ENCODE results near the gene CMKLR1. TPM values are rescaled to one million over a fixed set of nuclear protein-coding genes. Genes with fewer than 3 reads are reported as not detected.

CMKLR1 gene
- total and polyA plus RNA-seq, 2 donors (not counting 1 experiment from before 2014, with no cell fraction given) = 0.82 TPM; not detected in 1

DNA sequence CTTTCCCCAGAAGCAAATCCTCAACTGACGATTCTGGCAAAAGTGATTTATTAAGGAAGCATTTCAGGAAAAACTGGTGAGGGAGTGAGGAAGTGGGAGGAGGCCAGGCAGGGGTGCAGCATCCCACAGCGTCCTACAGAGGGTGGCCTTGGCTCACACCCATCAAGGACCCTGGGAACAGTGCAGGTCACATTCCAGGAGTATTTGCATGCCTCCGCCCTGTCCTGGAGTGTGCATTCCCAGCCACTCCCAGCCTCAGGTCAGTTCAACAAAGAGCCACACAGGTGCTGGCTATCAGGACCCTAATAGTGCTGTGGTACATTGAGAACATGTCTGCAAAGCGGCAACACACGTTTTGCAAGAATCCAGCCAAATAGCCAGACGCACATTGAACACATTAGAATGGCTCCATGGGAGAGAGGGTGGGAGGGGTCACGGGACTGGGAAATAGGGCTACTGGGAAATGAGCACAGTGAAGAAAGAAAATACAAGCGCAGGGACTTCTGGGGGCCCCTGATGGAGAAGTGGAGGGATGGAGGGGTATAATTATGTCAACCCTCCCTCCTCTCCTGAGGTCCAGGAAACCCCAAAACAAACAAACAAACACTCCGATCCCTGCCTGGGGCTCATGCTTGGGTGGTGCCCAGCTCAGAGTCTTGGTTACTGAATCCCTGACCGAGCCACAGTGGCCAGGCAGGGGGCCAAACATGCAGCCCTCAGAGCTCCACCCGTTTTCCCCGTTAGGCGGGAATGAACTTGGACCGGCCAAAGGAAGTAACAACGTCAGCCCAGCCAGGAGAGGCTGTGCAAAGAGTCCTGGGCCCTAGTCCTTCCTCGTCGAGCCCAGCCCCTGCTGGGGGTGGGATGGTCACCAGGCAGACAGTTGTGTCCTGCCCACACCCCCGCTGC, 36.5 kb downstream of the CMKLR1 start:
- no peaks in the 10 kb centered on the region for H3K9me3 ChIP-seq (ENCODE audit: control insufficient read depth, insufficient read depth, low read depth, low read length)
- DNase-seq (ENCODE audit: low read depth in 2 of 2) = peak; percentile 21 to 34
- H3K4me3 ChIP-seq (replicated peaks in 1 of 4; ENCODE audit: control extremely low read depth in 1 of 4, insufficient read depth in 1 of 4, low read depth in 3 of 4, low read length in 4 of 4) = no peak overlapping the region
- TF ChIP-seq CTCF (conservative IDR thresholded peaks at IDR 0.05 in 1 of 2, IDR thresholded peaks at IDR 0.05 in 1 of 2; ENCODE audit: low read depth in 1 of 2, low read length in 2 of 2) = no peak
- TF ChIP-seq EZH2 (IDR thresholded peaks at IDR 0.05; ENCODE audit: low read length, missing control alignments) = no peak
- H3K4me2 ChIP-seq (ENCODE audit: extremely low read depth, insufficient read depth, low read length) = no peak overlapping the region
- no peak overlapping the region for H2AFZ ChIP-seq (ENCODE audit: low read length)
- H3K4me1 ChIP-seq (ENCODE audit: control insufficient read depth, extremely low read depth, insufficient read depth, low read length) = peaks cover 6% of the 10 kb centered on the region
- no peak overlapping the region for H3K27ac ChIP-seq (ENCODE audit: insufficient read depth, low read length)
- H3K36me3 ChIP-seq (ENCODE audit: control insufficient read depth, insufficient read depth, low read length) = no peaks in the 10 kb centered on the region
- H3K27me3 ChIP-seq (ENCODE audit: control insufficient read depth, insufficient read depth, low read length) = no peaks in the 10 kb centered on the region
- H3K79me2 ChIP-seq (ENCODE audit: control insufficient read depth, insufficient read depth, low read length) = no peaks in the 10 kb centered on the region
- H4K20me1 ChIP-seq (ENCODE audit: control insufficient read depth, extremely low read depth, insufficient read depth, low read length) = no peaks in the 10 kb centered on the region
- H3K9ac ChIP-seq (ENCODE audit: insufficient read depth, low read length) = no peak overlapping the region

DNA sequence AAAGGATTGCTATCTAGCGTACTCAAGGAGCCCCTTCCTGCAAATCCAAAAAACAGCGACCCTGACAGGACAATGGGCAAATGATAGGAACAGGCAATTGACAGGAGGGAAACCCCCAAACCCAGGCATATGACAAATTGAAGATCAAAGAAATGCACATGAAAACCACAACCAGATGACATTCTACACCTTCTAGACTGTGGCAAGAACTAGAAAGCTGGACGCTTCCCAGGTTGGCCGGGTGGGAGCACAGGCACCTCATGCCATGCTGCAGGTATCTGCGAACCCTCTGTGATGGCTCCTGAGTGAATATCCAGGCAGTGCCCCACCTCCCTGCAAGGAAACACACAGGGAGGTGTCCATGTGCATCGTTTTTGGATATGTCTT, 37.1 kb downstream of the CMKLR1 start:
- Histone ChIP-seq H3K4me1 (ENCODE audit: control insufficient read depth, extremely low read depth, insufficient read depth, low read length) (peaks cover 6% of the 10 kb centered on the region), H2AFZ (ENCODE audit: low read length) (no peak overlapping the region), H3K9me3 (ENCODE audit: control insufficient read depth, insufficient read depth, low read depth, low read length) (no peaks in the 10 kb centered on the region), H3K36me3 (ENCODE audit: control insufficient read depth, insufficient read depth, low read length) (no peaks in the 10 kb centered on the region), H4K20me1 (ENCODE audit: control insufficient read depth, extremely low read depth, insufficient read depth, low read length) (no peaks in the 10 kb centered on the region), H3K27ac (ENCODE audit: insufficient read depth, low read length) (no peak overlapping the region), H3K4me2 (ENCODE audit: extremely low read depth, insufficient read depth, low read length) (no peak overlapping the region), H3K4me3 (replicated peaks in 1 of 4; ENCODE audit: control extremely low read depth in 1 of 4, insufficient read depth in 1 of 4, low read depth in 3 of 4, low read length in 4 of 4) (no peak overlapping the region), H3K79me2 (ENCODE audit: control insufficient read depth, insufficient read depth, low read length) (no peaks in the 10 kb centered on the region), H3K27me3 (ENCODE audit: control insufficient read depth, insufficient read depth, low read length) (no peaks in the 10 kb centered on the region), H3K9ac (ENCODE audit: insufficient read depth, low read length) (no peak overlapping the region)
- DNase-seq (ENCODE audit: low read depth in 2 of 2) = no peak
- no peak for TF ChIP-seq EZH2 (IDR thresholded peaks at IDR 0.05; ENCODE audit: low read length, missing control alignments)
- no peak for TF ChIP-seq CTCF (conservative IDR thresholded peaks at IDR 0.05 in 1 of 2, IDR thresholded peaks at IDR 0.05 in 1 of 2; ENCODE audit: low read depth in 1 of 2, low read length in 2 of 2)

- no peaks in the 10 kb centered on the region for H4K20me1 ChIP-seq (ENCODE audit: control insufficient read depth, extremely low read depth, insufficient read depth, low read length)
- no peak overlapping the region for H3K27ac ChIP-seq (ENCODE audit: insufficient read depth, low read length)
- H3K27me3 ChIP-seq (ENCODE audit: control insufficient read depth, insufficient read depth, low read length) = no peaks in the 10 kb centered on the region
- no peak for TF ChIP-seq CTCF (conservative IDR thresholded peaks at IDR 0.05 in 1 of 2, IDR thresholded peaks at IDR 0.05 in 1 of 2; ENCODE audit: low read depth in 1 of 2, low read length in 2 of 2)
- TF ChIP-seq EZH2 (IDR thresholded peaks at IDR 0.05; ENCODE audit: low read length, missing control alignments) = no peak
- H3K79me2 ChIP-seq (ENCODE audit: control insufficient read depth, insufficient read depth, low read length) = no peaks in the 10 kb centered on the region
- H3K9ac ChIP-seq (ENCODE audit: insufficient read depth, low read length) = no peak overlapping the region
- DNase-seq (ENCODE audit: low read depth in 2 of 2) = no peak
- no peaks in the 10 kb centered on the region for H3K36me3 ChIP-seq (ENCODE audit: control insufficient read depth, insufficient read depth, low read length)
- H3K4me2 ChIP-seq (ENCODE audit: extremely low read depth, insufficient read depth, low read length) = no peak overlapping the region
- H3K9me3 ChIP-seq (ENCODE audit: control insufficient read depth, insufficient read depth, low read depth, low read length) = no peaks in the 10 kb centered on the region
- no peak overlapping the region for H2AFZ ChIP-seq (ENCODE audit: low read length)
- no peak overlapping the region for H3K4me3 ChIP-seq (replicated peaks in 1 of 4; ENCODE audit: control extremely low read depth in 1 of 4, insufficient read depth in 1 of 4, low read depth in 3 of 4, low read length in 4 of 4)
- peaks cover 6% of the 10 kb centered on the region for H3K4me1 ChIP-seq (ENCODE audit: control insufficient read depth, extremely low read depth, insufficient read depth, low read length)
These were observed 37.8 kb downstream of the CMKLR1 start for GRCh38 chr12:108301346-108301745.

Data from fibroblast of lung (primary cell).